GM12878 (cell line): ENCODE measurements around the gene MRPS12.

Experiments used
- CHD4 ChIP-seq: fragments of 200-600 bp; sonication (generic); IDR thresholded peaks from 2 replicates; pipeline ENCODE4 v1.6.1; 2016; ENCODE audit warnings: mild to moderate bottlenecking
- CTCF ChIP-seq, 3 experiments: IDR thresholded peaks in 2 of 3; conservative IDR thresholded peaks in 1 of 3; 2 replicates each; pipeline ENCODE4 v1.5.1; 2011; ENCODE audit warnings: low read depth in 3 of 3, low read length in 3 of 3, mild to moderate bottlenecking in 3 of 3, control low read depth in 2 of 3, moderate library complexity in 2 of 3, inconsistent platforms in 1 of 3, mixed read lengths in 1 of 3; ENCODE audit not compliant: control insufficient read depth in 2 of 3, insufficient read depth in 1 of 3; ENCODE audit errors: extremely low read depth in 1 of 3
- HCFC1 ChIP-seq: fragments of 150-350 bp; IDR thresholded peaks from 2 replicates; pipeline ENCODE4 v1.6.1; 2014; ENCODE audit warnings: low read length
- KLF5 ChIP-seq: fragments of 450-650 bp; IDR thresholded peaks from 2 replicates; pipeline ENCODE4 v1.6.1; 2014; ENCODE audit warnings: mild to moderate bottlenecking; ENCODE audit not compliant: partially characterized antibody
- SP1 ChIP-seq: IDR thresholded peaks from one replicate; pipeline ENCODE4 v1.6.1; 2011; ENCODE audit warnings: low read depth, low read length
- TF ChIP-seq, protein P1 (sequence below): IDR thresholded peaks from 2 replicates; pipeline ENCODE4 v1.6.1; 2011; ENCODE audit warnings: low read depth, low read length, improper control_type of control experiment, borderline replicate concordance

- TF ChIP-seq CTCF (IDR thresholded peaks at IDR 0.05 in 2 of 3, conservative IDR thresholded peaks at IDR 0.05 in 1 of 3; ENCODE audit: control insufficient read depth in 2 of 3, extremely low read depth in 1 of 3, insufficient read depth in 1 of 3, low read depth in 3 of 3, low read length in 3 of 3) (no peak), HCFC1 (no peak), SP1 (no peak), CHD4 (no peak), KLF5 (no peak)
- TF ChIP-seq, protein P1, sequence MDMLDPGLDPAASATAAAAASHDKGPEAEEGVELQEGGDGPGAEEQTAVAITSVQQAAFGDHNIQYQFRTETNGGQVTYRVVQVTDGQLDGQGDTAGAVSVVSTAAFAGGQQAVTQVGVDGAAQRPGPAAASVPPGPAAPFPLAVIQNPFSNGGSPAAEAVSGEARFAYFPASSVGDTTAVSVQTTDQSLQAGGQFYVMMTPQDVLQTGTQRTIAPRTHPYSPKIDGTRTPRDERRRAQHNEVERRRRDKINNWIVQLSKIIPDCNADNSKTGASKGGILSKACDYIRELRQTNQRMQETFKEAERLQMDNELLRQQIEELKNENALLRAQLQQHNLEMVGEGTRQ, result no peak
These were observed 19.0 kb downstream of the MRPS12 start for GRCh38 chr19:38949580-38950367.
